ENCODE data around the gene LINGO3. TPM values are rescaled to one million over a fixed set of nuclear protein-coding genes. Genes with fewer than 3 reads are reported as not detected.

The LINGO3 gene
- total RNA-seq, 1 donor from 2014 or later = not detected

GRCh38 chr19:2336528-2337328 lies 28.8 kb upstream of the LINGO3 start:
- Histone ChIP-seq H3K4me3 (no peak overlapping the region), H3K27ac (no peak overlapping the region), H3K36me3 (peaks cover 0 to 16% of the 10 kb centered on the region in 2 donors), H3K9me3 (no peaks in the 10 kb centered on the region), H3K4me1 (peaks cover 18% of the 10 kb centered on the region), H3K27me3 (no peaks in the 10 kb centered on the region)
- intact Hi-C loops (cut with DNase I) = no loop called here
- no peak for DNase-seq (ENCODE audit: extremely low spot score in 2 of 2)
- TF ChIP-seq POLR2AphosphoS5 (IDR thresholded peaks at IDR 0.05; ENCODE audit: insufficient read depth in 1 of 2, low read depth in 1 of 2) (no peak), CTCF (IDR thresholded peaks at IDR 0.05) (no peak), POLR2A (IDR thresholded peaks at IDR 0.05) (no peak)

- Histone ChIP-seq H3K9me3 (no peaks in the 10 kb centered on the region), H3K36me3 (peaks cover 0 to 10% of the 10 kb centered on the region in 2 donors), H3K27ac (no peak overlapping the region), H3K27me3 (no peaks in the 10 kb centered on the region), H3K4me1 (peaks cover 27% of the 10 kb centered on the region), H3K4me3 (no peak overlapping the region)
- no peak for DNase-seq (ENCODE audit: extremely low spot score in 2 of 2)
- intact Hi-C loops (cut with DNase I) = no loop called here
- no peak for TF ChIP-seq CTCF (IDR thresholded peaks at IDR 0.05)
- TF ChIP-seq POLR2AphosphoS5 (IDR thresholded peaks at IDR 0.05; ENCODE audit: insufficient read depth in 1 of 2, low read depth in 1 of 2) = no peak
- no peak for TF ChIP-seq POLR2A (IDR thresholded peaks at IDR 0.05)
These were observed 27.9 kb upstream of the LINGO3 start for GRCh38 chr19:2335848-2336247.

GRCh38 chr19:2334986-2335846 lies 27.3 kb upstream of the LINGO3 start:
- no peak for TF ChIP-seq CTCF (IDR thresholded peaks at IDR 0.05)
- TF ChIP-seq POLR2AphosphoS5 (IDR thresholded peaks at IDR 0.05; ENCODE audit: insufficient read depth in 1 of 2, low read depth in 1 of 2) = no peak
- no peak for TF ChIP-seq POLR2A (IDR thresholded peaks at IDR 0.05)
- H3K4me3 ChIP-seq = no peak overlapping the region
- H3K27me3 ChIP-seq = no peaks in the 10 kb centered on the region
- H3K27ac ChIP-seq = no peak overlapping the region
- H3K4me1 ChIP-seq = peaks cover 32% of the 10 kb centered on the region
- intact Hi-C loops (cut with DNase I) = no loop called here
- H3K36me3 ChIP-seq = peaks cover 0 to 6% of the 10 kb centered on the region in 2 donors
- DNase-seq (ENCODE audit: extremely low spot score in 2 of 2) = no peak
- H3K9me3 ChIP-seq = no peaks in the 10 kb centered on the region

- intact Hi-C loops (cut with DNase I) = no loop called here
- TF ChIP-seq POLR2A (IDR thresholded peaks at IDR 0.05) (no peak), CTCF (IDR thresholded peaks at IDR 0.05) (no peak), POLR2AphosphoS5 (IDR thresholded peaks at IDR 0.05; ENCODE audit: insufficient read depth in 1 of 2, low read depth in 1 of 2) (no peak)
- no peaks in the 10 kb centered on the region for H3K27me3 ChIP-seq
- no peaks in the 10 kb centered on the region for H3K9me3 ChIP-seq
- peaks cover 40% of the 10 kb centered on the region for H3K4me1 ChIP-seq
- no peak overlapping the region for H3K27ac ChIP-seq
- no peak overlapping the region for H3K4me3 ChIP-seq
- no peak for DNase-seq (ENCODE audit: extremely low spot score in 2 of 2)
- H3K36me3 ChIP-seq = no peaks in the 10 kb centered on the region
These were observed 26.5 kb upstream of the LINGO3 start for GRCh38 chr19:2334426-2334825.
